ENCODE measurements around the gene MIPOL1.
"Not testable (repeated sequence)": the region's sequence is repeated elsewhere in the genome, so short reads cannot be mapped to it uniquely, and the experiment has no call there.

Gene MIPOL1

DNA sequence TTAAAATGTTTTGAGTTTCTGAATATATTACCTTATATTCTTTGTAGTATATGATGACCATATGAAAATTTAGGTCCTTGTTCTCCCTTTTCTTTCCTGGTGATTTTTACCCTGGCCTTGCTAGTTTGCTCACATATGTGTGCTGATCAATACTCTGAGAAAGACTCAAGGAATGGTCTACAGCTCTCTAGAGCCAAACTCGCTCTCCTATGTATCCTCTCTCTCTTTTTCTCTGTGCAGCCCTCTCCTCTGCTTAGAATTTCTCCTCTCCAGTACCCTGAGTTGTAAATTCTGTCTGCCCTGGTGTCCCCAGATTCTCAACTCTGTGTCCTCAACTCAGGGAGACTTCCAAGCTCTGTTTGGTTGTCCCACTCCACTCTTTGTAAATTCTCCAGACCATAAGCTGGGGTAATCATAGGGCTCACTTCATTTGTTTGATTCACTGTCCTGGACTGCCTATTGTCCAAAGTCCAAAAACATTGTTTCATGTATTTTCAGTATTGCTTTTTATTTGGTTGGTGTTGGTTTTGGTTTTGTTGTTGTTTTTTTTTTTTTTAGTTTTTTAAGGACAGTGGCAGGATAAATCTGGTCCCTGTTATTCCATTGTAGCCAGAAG is 356.3 kb downstream of the MIPOL1 start:
- H3K27ac ChIP-seq, result peak overlapping the region; percentile 84; the same call in 1 of the 2 replicates
- TF ChIP-seq, protein P1, sequence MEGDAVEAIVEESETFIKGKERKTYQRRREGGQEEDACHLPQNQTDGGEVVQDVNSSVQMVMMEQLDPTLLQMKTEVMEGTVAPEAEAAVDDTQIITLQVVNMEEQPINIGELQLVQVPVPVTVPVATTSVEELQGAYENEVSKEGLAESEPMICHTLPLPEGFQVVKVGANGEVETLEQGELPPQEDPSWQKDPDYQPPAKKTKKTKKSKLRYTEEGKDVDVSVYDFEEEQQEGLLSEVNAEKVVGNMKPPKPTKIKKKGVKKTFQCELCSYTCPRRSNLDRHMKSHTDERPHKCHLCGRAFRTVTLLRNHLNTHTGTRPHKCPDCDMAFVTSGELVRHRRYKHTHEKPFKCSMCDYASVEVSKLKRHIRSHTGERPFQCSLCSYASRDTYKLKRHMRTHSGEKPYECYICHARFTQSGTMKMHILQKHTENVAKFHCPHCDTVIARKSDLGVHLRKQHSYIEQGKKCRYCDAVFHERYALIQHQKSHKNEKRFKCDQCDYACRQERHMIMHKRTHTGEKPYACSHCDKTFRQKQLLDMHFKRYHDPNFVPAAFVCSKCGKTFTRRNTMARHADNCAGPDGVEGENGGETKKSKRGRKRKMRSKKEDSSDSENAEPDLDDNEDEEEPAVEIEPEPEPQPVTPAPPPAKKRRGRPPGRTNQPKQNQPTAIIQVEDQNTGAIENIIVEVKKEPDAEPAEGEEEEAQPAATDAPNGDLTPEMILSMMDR (conservative IDR thresholded peaks at IDR 0.05), result no peak

DNA sequence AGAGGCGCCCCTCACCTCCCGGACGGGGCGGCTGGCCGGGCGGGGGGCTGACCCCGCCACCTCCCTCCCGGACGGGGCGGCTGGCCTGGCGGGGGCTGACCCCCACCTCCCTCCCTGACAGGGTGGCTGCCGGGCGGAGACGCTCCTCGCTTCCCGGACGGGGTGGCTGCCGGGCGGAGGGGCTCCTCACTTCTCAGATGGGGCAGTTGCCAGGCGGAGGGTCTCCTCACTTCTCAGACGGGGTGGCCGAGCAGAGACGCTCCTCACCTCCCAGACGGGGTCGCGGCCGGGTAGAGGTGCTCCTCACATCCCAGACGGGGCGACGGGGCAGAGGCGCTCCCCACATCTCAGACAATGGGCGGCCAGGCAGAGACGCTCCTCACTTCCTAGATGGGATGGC is 357.9 kb downstream of the MIPOL1 start:
- not testable (repeated sequence) for H3K27ac ChIP-seq

DNA sequence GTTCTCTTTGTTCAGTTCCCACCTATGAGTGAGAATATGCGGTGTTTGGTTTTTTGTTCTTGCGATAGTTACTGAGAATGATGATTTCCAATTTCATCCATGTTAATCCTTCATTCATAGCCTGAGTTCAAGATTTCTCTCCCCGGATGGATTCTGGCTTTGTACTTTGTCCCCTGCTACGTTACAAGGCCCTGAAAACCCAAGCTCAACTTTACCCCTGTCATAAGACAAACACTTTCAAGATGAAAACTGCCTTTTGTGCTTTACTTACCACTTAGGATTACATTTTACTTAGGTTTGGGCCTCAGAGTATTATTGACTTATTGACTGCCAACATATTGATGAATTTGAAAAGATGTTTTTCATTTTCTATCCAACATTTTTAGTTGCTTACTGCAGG is 361.0 kb downstream of the MIPOL1 start:
- TF ChIP-seq, protein P1 (conservative IDR thresholded peaks at IDR 0.05), result no peak
- no peak overlapping the region for H3K27ac ChIP-seq

DNA sequence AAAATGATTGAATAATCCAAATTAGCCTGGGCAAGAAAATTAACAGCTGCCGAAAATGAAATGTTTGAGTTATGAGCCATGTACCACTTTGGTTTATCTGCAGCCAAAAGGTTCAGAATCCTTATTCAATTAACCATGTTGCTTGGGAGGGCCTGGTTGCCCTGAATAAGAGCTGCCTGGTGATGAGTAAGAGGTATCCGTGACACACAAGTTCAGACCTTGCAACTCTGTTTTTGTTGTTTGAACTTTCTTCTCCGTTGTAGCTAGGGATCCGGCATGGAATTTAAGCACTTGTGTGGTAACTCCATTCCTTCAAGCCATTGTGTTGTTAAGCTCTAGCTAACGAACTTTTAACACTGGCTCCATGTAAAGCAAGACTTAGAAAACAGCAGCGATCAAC is 361.6 kb downstream of the MIPOL1 start:
- TF ChIP-seq, protein P1 (conservative IDR thresholded peaks at IDR 0.05), result no peak
- H3K27ac ChIP-seq, result no peak overlapping the region

DNA sequence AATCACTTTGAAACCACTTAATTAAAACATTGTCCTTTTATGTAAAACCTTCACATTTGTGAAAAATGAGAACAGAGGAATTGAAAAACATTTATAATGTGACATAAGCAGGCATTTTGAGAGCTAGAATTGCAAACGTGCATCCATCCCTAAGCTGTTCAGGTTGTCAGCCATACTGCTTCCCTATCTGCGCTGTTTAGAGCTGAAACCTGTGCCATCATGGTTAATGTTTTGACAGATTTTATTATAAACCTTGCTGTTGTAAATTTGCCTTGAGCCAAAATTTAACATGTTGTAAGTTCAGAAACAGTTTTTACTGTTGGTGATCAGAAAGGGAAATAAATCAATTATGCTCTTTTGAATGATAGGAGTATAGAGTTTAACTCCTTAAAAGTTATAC is 365.5 kb downstream of the MIPOL1 start:
- TF ChIP-seq, protein P1 (conservative IDR thresholded peaks at IDR 0.05), result no peak
- peak overlapping the region; percentile 96 for H3K27ac ChIP-seq

DNA sequence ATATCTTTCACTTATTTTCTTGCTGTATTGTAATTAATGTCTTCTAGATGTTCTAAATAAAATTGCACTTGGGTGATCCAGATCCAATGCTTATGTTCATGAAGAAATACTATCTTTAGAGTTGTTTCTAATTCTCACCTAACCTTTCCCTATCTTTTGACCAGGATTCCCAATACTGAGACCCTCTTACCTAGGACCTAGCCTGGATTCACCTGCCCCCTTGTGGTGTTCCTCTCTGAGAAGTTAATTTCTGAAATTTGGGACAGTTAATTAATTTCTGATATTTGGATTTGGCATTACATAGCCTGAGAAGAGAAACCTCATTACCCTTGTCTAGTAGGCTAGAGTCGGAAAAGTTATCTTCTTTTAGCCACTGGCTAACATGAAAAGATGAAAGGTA is 367.8 kb downstream of the MIPOL1 start:
- TF ChIP-seq, protein P1 (conservative IDR thresholded peaks at IDR 0.05), result peak; percentile 73

DNA sequence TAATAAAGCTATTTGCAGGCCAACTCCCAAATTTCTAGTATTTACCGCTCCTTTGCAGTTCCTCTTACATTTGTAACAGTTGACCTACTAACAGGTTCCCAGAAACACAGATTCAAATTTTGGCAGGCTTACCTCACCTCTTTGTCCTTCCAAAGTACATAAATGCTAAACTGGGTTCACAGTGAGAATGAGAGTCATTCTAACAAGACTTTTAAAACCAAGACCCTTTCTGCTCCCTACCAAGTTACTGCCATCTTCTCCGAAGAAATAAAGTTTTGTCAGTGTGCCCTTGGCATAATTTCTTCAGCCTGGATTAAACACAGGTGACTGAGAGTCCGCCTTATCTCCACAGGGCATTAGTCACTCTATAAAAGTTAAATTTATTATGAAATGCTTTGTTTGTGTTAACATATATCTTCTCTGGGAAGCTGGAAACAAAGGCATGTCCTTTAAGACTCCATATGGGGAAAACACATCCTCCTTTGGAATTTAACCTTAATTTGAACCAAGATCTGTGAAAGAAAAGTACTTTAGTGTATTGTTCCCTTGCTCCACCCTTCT is 369.2 kb downstream of the MIPOL1 start:
- H3K27ac ChIP-seq, result peak overlapping the region; percentile 96
- TF ChIP-seq, protein P1 (conservative IDR thresholded peaks at IDR 0.05), result no peak

More for the DNA sequence above, 367.8 kb downstream of the MIPOL1 start:
- H3K27ac ChIP-seq, result peak overlapping the region; percentile 96

DNA sequence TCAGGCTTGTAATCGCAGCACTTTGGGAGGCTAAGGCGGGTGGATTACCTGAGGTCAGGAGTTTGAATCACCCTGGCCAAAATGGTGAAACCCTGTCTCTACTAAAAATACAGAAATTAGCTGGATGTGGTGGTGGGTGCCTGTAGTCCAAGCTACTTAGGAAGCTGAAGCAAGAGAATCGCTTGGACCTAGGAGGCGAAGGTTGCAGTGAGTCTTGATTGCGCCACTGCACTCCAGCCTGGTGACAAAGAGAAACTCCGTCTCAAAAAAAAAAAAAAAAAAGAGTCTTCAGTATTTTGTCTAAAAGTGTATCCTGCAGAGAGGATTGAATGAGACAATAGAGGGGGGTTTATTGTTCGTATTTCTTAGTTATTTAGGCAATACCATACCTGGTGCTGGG is 372.0 kb downstream of the MIPOL1 start:
- TF ChIP-seq, protein P1 (conservative IDR thresholded peaks at IDR 0.05), result no peak

More for the DNA sequence above, 372.0 kb downstream of the MIPOL1 start:
- H3K27ac ChIP-seq, result peak overlapping the region; percentile 96; the same call in 1 of the 2 replicates

Data from VCaP (cell line).